Measurements from ENCODE around the gene ELFN2. TPM values are rescaled to one million over a fixed set of nuclear protein-coding genes. Genes with fewer than 3 reads are reported as not detected.

ELFN2 gene
- total RNA-seq, 1 experiment from 2014 or later, result 10.0 TPM

DNA sequence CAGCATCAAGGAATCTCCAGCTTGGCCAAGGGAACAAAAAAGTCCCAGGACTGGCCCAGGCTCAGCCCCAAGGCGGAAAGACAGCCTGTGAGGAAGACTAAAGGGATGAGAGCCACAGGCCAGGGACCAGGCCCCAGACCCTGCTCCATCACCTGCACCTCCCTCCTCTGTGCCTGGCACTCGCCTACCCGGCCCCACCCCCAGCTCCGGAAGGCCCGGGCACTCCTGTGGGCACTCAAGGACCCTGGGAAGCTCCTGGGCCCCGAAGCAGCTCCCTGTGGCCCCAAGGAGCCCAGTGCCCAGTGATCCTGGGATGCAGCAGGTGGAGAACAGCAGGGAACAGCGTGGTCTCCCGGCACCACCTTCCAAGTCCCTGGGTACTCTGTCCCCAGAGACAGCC is 18.2 kb downstream of the ELFN2 start:
- Histone ChIP-seq H3F3A (ENCODE audit: low read length, unreplicated experiment) (peaks cover 3% of the 10 kb centered on the region), H3K4me1 (ENCODE audit: insufficient read depth, low read length) (peaks cover 19% of the 10 kb centered on the region), H3K9me3 (ENCODE audit: low read length) (no peaks in the 10 kb centered on the region), H2AFZ (ENCODE audit: low read length) (no peak overlapping the region), H4K20me1 (ENCODE audit: low read length) (no peaks in the 10 kb centered on the region), H3K4me3 (ENCODE audit: low read length) (no peak overlapping the region), H3K27ac (ENCODE audit: low read length) (no peak overlapping the region), H3K9ac (ENCODE audit: low read length) (no peak overlapping the region), H3K4me2 (ENCODE audit: low read length) (no peak overlapping the region), H3K9me2 (replicated peaks; ENCODE audit: low read length) (no peaks in the 10 kb centered on the region), H3K79me2 (ENCODE audit: low read length) (peaks cover 44% of the 10 kb centered on the region), H3K36me3 (ENCODE audit: low read depth, low read length) (no peaks in the 10 kb centered on the region), H3K27me3 (ENCODE audit: low read length) (no peaks in the 10 kb centered on the region)
- TF ChIP-seq EZH2phosphoT487 (IDR thresholded peaks at IDR 0.05; ENCODE audit: borderline replicate concordance, low read length) (no peak), EZH2 (IDR thresholded peaks at IDR 0.05; ENCODE audit: low read length, unreplicated experiment) (no peak)
- TF ChIP-seq, protein P1, sequence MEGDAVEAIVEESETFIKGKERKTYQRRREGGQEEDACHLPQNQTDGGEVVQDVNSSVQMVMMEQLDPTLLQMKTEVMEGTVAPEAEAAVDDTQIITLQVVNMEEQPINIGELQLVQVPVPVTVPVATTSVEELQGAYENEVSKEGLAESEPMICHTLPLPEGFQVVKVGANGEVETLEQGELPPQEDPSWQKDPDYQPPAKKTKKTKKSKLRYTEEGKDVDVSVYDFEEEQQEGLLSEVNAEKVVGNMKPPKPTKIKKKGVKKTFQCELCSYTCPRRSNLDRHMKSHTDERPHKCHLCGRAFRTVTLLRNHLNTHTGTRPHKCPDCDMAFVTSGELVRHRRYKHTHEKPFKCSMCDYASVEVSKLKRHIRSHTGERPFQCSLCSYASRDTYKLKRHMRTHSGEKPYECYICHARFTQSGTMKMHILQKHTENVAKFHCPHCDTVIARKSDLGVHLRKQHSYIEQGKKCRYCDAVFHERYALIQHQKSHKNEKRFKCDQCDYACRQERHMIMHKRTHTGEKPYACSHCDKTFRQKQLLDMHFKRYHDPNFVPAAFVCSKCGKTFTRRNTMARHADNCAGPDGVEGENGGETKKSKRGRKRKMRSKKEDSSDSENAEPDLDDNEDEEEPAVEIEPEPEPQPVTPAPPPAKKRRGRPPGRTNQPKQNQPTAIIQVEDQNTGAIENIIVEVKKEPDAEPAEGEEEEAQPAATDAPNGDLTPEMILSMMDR (conservative IDR thresholded peaks at IDR 0.05; ENCODE audit: low read depth, low read length), result no peak
- ATAC-seq (no peak), DNase-seq (no peak)
- POLR2A ChIA-PET (ENCODE audit: unreplicated experiment), result no interaction called here
- intact Hi-C loops (cut with micrococcal nuclease), result no loop called here
- CTCF ChIA-PET, result no interaction called here
- no TSS peak for BruUV-seq (replicated peaks)

DNA sequence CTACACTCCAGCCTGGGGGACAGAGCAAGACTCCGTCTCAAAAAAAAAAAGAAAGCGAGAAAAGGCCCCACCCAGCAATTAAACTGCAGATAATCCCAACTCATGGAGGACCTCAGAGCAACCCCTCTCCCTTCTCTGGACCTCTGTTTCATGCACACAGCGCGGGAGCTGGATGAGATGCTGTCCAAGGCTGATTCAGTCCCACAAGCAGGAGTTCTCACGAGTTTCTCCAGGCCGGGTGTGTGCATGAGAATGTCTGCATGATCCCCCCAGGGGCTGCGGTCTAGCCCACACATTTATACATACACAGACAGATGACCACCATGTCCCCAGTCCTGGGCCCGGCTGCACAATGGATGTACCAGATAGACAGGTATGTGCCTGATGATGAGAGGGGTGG is 19.4 kb downstream of the ELFN2 start:
- no peaks in the 10 kb centered on the region for H3F3A ChIP-seq (ENCODE audit: low read length, unreplicated experiment)
- no peaks in the 10 kb centered on the region for H3K9me2 ChIP-seq (replicated peaks; ENCODE audit: low read length)
- H3K27ac ChIP-seq (ENCODE audit: low read length), result no peak overlapping the region
- H3K4me3 ChIP-seq (ENCODE audit: low read length), result no peak overlapping the region
- ChIA-PET POLR2A (ENCODE audit: unreplicated experiment) (no interaction called here), CTCF (no interaction called here)
- no peak overlapping the region for H2AFZ ChIP-seq (ENCODE audit: low read length)
- ATAC-seq, result no peak
- peaks cover 7% of the 10 kb centered on the region for H3K4me1 ChIP-seq (ENCODE audit: insufficient read depth, low read length)
- no peaks in the 10 kb centered on the region for H3K9me3 ChIP-seq (ENCODE audit: low read length)
- no peak overlapping the region for H3K9ac ChIP-seq (ENCODE audit: low read length)
- intact Hi-C loops (cut with micrococcal nuclease), result no loop called here
- no peak for DNase-seq
- no peak overlapping the region for H3K4me2 ChIP-seq (ENCODE audit: low read length)
- no peaks in the 10 kb centered on the region for H4K20me1 ChIP-seq (ENCODE audit: low read length)
- peaks cover 36% of the 10 kb centered on the region for H3K79me2 ChIP-seq (ENCODE audit: low read length)
- no peaks in the 10 kb centered on the region for H3K36me3 ChIP-seq (ENCODE audit: low read depth, low read length)
- TF ChIP-seq, protein P1 (conservative IDR thresholded peaks at IDR 0.05; ENCODE audit: low read depth, low read length), result no peak
- TF ChIP-seq EZH2 (IDR thresholded peaks at IDR 0.05; ENCODE audit: low read length, unreplicated experiment), result no peak
- TF ChIP-seq EZH2phosphoT487 (IDR thresholded peaks at IDR 0.05; ENCODE audit: borderline replicate concordance, low read length), result no peak
- no peaks in the 10 kb centered on the region for H3K27me3 ChIP-seq (ENCODE audit: low read length)
- BruUV-seq (replicated peaks), result no TSS peak

- ChIA-PET POLR2A (ENCODE audit: unreplicated experiment) (no interaction called here), CTCF (no interaction called here)
Measured at GRCh38 chr22:37406441-37407235, 20.6 kb downstream of the ELFN2 start.

More at GRCh38 chr22:37406441-37407235, 20.6 kb downstream of the ELFN2 start:
- Histone ChIP-seq H3K79me2 (ENCODE audit: low read length) (peaks cover 26% of the 10 kb centered on the region), H4K20me1 (ENCODE audit: low read length) (no peaks in the 10 kb centered on the region), H3F3A (ENCODE audit: low read length, unreplicated experiment) (no peaks in the 10 kb centered on the region), H3K9ac (ENCODE audit: low read length) (no peak overlapping the region), H3K27ac (ENCODE audit: low read length) (no peak overlapping the region), H2AFZ (ENCODE audit: low read length) (no peak overlapping the region), H3K4me2 (ENCODE audit: low read length) (no peak overlapping the region), H3K4me3 (ENCODE audit: low read length) (no peak overlapping the region), H3K36me3 (ENCODE audit: low read depth, low read length) (no peaks in the 10 kb centered on the region), H3K9me2 (replicated peaks; ENCODE audit: low read length) (no peaks in the 10 kb centered on the region), H3K9me3 (ENCODE audit: low read length) (no peaks in the 10 kb centered on the region), H3K4me1 (ENCODE audit: insufficient read depth, low read length) (no peaks in the 10 kb centered on the region), H3K27me3 (ENCODE audit: low read length) (no peaks in the 10 kb centered on the region)
- DNase-seq (no peak), ATAC-seq (no peak)
- no TSS peak for BruUV-seq (replicated peaks)
- intact Hi-C loops (cut with micrococcal nuclease), result no loop called here
- TF ChIP-seq EZH2 (IDR thresholded peaks at IDR 0.05; ENCODE audit: low read length, unreplicated experiment), result no peak
- TF ChIP-seq, protein P1 (conservative IDR thresholded peaks at IDR 0.05; ENCODE audit: low read depth, low read length), result no peak
- no peak for TF ChIP-seq EZH2phosphoT487 (IDR thresholded peaks at IDR 0.05; ENCODE audit: borderline replicate concordance, low read length)
